ENCODE measurements around the gene PTPN9. TPM values are rescaled to one million over a fixed set of nuclear protein-coding genes. Genes with fewer than 3 reads are reported as not detected.
"Not testable (repeated sequence)": the region's sequence is repeated elsewhere in the genome, so short reads cannot be mapped to it uniquely, and the experiment has no call there.

Gene PTPN9
- total RNA-seq, 1 donor from 2014 or later: 9.3 TPM

DNA sequence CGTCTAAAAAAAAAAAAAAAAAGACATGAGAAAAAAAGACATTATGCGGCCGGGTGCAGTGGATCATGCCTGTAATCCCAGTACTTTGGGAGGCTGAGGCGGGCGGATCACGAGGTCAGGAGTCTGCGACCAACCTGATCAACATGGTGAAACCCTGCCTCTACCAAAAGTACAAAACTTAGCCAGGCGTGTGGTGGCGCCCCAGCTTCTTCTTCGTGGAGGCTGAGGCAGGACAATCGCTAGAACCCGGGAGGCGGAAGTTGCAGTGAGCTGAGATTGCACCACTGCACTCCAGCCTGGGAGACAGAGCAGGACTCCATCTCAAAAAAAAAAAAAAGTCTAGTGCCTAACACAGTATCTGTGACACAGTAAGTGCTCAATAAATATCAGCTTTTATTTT lies 130.9 kb downstream of the PTPN9 start:
- peak; percentile 71 for DNase-seq (ENCODE audit: missing footprints)
- intact Hi-C loops (cut with DNase I); ATAC-seq: not testable (repeated sequence)

DNA sequence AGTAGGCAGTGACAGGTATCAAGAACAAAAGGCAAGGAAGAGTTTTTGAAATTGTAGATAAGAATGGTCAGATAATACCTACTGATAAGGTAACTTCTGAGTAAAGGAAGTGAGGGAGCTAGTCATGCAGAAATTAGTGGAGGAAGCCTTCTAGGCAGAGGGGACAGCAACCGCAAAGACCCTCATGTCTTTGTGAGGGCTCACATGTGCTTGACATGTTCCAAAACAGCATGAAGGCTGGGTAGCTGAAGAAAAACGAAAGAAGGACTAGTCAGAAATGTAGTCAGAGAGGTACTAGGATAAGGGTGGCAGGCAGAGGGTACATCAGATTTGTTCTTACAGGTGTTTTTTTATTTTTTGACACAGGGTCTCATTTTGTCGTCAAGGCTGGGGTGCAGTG lies 133.0 kb downstream of the PTPN9 start:
- no peak for ATAC-seq
- intact Hi-C loops (cut with DNase I): no loop called here

DNA sequence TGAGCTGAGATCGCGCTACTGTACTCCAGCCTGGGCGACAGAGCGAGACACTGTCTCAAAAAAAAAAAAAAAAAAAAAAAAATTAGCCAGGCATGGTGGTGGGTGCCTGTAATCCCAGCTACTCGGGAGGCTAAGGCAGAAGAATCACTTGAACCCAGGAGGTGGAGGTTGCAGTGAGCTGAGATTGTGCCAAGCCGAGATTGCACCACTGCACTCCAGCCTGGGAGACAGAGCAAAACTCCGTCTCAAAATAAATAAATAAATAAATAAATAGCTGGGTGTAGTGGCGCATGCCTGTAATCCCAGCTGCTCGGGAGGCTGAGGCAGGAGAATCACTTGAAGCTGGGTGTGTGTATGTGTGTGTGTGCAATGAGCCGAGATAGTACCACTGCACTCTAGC lies 133.8 kb downstream of the PTPN9 start:
- intact Hi-C loops (cut with DNase I); ATAC-seq; DNase-seq (ENCODE audit: missing footprints): not testable (repeated sequence)

More for the DNA sequence above, 133.0 kb downstream of the PTPN9 start:
- DNase-seq (ENCODE audit: missing footprints): no peak

DNA sequence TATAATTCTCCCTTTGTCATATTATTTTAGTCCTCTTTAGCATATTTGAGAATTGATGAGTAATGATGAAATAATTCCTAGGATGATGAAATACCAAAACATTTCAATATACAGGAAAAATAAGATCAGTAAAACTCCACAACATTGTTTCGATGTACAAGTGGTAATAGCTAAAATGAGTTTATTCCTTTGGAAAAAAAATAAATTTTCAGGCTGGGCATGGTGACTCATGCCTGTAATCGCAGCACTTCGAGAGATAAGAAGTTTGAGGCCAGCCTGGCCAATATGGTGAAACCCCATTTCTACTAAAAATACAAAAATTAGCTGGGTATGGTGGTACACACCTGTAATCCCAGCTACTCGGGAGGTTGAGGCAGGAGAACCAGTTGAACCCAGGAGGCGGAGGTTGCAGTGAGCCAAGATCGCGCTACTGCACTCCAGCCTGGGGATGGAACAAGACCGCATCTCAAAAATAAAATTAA lies 135.1 kb downstream of the PTPN9 start:
- ATAC-seq; intact Hi-C loops (cut with DNase I); DNase-seq (ENCODE audit: missing footprints): not testable (repeated sequence)

DNA sequence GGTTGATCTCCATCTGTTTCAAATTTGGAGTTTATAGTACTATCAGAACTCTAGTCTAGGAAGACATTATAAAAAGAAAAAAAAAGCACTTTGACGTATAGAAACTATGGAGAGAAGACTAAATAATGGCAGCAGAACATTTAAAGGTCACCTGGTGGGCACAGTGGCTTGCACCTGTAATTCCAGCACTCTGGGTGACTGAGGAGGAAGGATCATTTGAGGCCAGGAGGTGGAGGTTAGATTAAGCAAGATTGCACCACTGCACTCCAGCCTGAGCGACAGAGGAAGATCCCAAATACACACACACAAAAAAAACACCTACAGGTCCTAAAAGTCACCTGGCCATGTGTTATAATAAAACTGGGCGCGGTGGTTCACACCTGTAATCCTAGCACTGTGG lies 141.4 kb downstream of the PTPN9 start:
- intact Hi-C loops (cut with DNase I): no loop called here
- DNase-seq (ENCODE audit: missing footprints): no peak
- ATAC-seq: no peak

DNA sequence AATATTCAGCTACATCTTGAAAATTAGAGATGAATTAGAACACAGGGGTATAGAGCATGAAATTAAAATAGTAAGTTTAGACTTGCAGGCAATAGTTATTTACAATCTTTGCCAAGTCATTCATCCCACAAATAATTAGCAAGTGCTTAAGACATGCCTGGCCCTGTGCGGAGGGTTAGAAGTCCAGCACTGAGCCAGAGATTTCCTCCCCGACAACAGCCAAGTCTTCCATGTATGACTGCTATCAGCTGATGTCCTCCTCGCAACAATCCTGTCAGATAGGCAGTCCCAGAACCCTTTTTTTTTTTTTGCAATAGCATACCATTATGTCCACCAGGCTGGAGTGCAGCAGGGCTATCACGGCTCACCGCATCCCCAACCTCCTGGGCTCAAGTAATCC lies 142.2 kb downstream of the PTPN9 start:
- no peak for ATAC-seq
- DNase-seq (ENCODE audit: missing footprints): no peak
- intact Hi-C loops (cut with DNase I): no loop called here

DNA sequence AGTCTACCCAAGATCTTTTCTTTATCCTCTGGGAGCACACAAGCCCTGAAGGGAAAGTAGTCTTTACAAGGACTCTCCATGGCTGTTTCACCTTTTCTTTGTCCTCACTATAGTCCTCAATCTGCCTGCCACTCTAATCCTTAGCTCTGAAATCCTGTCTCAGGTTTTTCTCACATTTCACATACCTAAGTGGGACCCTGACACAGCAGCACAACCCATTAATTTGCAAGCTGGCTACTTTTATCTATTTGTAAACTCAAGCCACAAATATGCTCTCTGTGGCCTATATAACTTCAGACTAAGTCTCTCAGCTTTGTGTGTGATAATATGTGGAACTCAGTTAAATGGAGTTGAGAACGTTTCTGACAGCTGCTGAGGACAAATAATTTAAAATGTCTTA lies 147.4 kb downstream of the PTPN9 start:
- intact Hi-C loops (cut with DNase I): no loop called here
- no peak for ATAC-seq
- DNase-seq (ENCODE audit: missing footprints): no peak

DNA sequence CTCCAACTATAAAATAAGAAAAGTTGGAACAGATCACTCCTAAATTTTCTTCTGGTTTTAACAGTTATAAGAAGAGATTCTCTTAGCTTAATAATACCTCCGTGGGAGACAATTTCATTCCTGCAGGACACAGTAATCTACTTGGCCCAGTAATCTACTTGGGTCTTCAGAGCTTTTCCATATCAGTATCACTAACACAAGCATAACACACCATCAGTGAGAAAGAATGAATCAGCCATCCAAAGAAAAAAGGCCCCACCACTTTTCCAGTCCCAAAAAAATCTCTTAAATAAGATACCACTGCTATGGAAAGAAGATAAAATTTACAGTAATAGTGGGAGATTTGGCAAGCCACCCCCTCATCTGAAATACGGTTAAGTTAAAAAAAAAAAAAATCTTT lies 147.8 kb downstream of the PTPN9 start:
- intact Hi-C loops (cut with DNase I): no loop called here
- DNase-seq (ENCODE audit: missing footprints): no peak
- no peak for ATAC-seq

DNA sequence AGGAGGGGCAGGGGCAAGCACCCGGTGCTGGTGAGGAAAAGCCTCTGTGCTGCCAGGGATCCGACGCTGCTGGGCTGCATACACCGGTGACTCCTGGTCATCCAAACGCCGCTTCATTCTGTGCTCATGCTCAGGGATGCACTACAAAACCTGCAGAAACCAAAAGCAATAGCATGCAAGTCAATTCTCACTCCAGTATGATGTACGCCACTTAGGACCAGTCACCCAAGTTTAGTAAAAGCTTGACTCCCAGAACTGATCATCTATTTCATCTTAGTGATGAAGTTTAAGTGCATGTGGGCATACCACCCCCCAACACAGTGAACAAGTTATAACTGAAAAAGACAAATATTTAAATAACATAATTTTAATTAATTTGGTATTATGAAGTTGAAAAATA lies 148.9 kb downstream of the PTPN9 start:
- intact Hi-C loops (cut with DNase I): no loop called here
- no peak for ATAC-seq
- no peak for DNase-seq (ENCODE audit: missing footprints)

DNA sequence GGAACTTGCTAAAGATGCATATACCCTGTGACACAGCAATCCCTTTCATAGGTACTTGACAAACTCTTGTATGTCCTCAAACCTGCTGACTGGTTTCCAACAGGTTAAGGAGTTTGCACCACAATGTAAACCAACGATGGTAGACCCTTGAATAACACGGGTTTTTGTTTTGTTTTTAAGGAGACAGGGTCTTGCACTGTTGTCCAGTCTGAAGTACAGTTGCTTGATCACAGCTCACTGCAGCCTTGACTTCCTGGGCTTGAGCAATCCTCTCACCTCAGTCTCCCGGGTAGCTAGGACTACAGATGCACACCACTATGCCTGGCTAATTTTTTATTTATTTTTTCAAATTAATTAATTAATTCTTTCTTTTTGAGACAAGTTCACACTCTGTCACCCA lies 151.0 kb downstream of the PTPN9 start:
- ATAC-seq (no peak), DNase-seq (ENCODE audit: missing footprints) (no peak)
- intact Hi-C loops (cut with DNase I): no loop called here

DNA sequence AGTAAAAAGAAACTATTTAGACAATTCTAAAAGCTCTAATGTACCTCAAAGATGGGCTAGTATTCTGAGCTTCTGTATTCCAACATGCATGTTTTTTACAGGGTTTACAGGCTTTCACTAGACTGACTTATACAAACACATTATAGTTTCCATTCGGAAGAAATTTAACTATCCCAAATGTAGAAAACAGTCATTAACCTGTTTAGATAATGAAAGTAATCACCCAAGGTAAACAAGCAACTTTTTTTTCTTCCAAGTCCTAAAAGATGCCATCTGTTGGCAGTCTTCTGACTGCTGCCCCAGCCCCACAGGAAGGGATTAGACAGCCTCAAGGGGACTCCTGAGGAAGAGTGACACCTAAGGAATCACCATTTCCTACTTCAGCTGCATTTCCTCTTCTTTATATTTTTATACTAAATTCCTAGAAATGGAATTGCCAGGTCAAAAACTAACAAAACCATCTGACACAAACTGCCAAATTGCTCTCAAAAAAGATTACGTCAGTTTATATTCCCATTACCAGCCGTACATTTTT lies 153.1 kb downstream of the PTPN9 start:
- ATAC-seq (no peak), DNase-seq (ENCODE audit: missing footprints) (no peak)
- intact Hi-C loops (cut with DNase I): no loop called here

DNA sequence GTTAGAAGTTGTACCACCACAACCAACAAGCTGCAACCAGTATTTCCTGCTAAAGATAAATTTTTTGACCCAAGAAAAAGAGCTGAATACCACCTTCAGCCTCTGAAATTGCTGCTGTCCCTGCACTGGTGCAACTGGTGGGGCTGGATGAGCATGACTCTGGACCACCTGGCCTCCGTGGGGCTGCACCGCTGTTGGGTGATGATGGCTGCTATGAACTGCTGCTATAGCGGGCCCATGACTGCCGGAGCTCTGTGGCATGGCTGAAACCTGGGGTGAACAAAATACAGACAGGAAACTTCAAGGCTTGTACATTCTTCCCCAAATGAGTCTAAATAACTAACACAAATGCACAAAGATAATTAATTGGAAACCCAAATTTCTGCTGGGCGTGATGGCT lies 156.6 kb downstream of the PTPN9 start:
- no peak for ATAC-seq
- intact Hi-C loops (cut with DNase I): no loop called here
- DNase-seq (ENCODE audit: missing footprints): no peak

DNA sequence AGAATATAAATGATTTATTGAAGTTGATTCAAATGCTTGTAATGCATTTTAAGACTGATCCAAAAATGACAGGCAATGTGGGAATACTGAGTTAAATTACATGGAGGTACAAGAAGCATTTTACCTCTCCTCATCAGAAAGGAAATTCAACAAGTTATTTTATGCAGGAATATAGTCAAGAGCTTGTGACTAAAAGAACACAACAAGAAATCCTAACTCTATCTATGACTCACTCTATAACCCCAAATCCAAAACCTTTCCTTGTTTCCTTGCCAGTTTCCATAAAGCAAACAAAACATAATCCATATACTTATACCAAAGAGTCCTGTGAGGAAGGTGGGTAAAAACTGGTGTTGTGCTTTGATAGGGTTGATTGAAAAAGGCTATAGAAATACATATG lies 158.4 kb downstream of the PTPN9 start:
- ATAC-seq (no peak), DNase-seq (ENCODE audit: missing footprints) (no peak)
- intact Hi-C loops (cut with DNase I): no loop called here

DNA sequence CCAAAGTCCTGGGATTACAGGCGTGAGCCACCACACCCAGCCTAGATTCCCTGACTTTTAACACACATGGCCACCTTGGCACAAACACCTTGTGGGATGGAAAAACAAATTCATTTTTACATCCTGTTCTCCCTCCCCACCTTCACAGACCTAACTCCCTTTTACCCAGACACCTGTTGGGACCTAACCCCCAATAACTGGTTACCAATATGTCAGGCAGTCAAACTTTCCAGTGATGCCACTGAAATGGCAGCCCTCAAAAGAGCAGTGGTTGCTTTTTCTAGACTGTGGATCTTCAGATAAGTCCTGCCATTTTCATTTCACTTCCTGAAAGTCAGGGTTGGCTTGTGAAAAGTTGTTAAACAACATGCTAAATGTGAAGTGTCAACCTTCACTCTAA lies 162.5 kb downstream of the PTPN9 start:
- no peak for ATAC-seq
- no peak for DNase-seq (ENCODE audit: missing footprints)
- intact Hi-C loops (cut with DNase I): no loop called here

Other genes with a start within 250 kb of the PTPN9 start
- 42.1 TPM for gene COMMD4, start 243.3 kb downstream of the PTPN9 start, total RNA-seq
- 8.7 TPM for gene NEIL1, start 232.3 kb downstream of the PTPN9 start, total RNA-seq
- 89.2 TPM for gene MAN2C1, start 210.7 kb downstream of the PTPN9 start, total RNA-seq
- 24.5 TPM for gene SIN3A, start 127.6 kb downstream of the PTPN9 start, total RNA-seq
- 19.4 TPM for gene SNUPN, start 46.4 kb upstream of the PTPN9 start, total RNA-seq
- gene IMP3, start 60.9 kb upstream of the PTPN9 start, total RNA-seq: 43.3 TPM
- 13.3 TPM for gene SNX33, start 68.6 kb upstream of the PTPN9 start, total RNA-seq
- gene CSPG4, start 133.5 kb upstream of the PTPN9 start, total RNA-seq: 7.8 TPM